Measurements from ENCODE around the gene TRAPPC1. TPM values are rescaled to one million over a fixed set of nuclear protein-coding genes. Genes with fewer than 3 reads are reported as not detected.

The TRAPPC1 gene
- total RNA-seq, 1 experiment from 2014 or later: 87.8 TPM

GRCh38 chr17:7972131-7972785 lies 40.5 kb upstream of the TRAPPC1 start:
- no peaks in the 10 kb centered on the region for H3K4me1 Mint-ChIP-seq (ENCODE audit: low read depth, unreplicated experiment)
- no peak for DNase-seq
- intact Hi-C loops (cut with micrococcal nuclease; ENCODE audit: unreplicated experiment): no loop called here
- H3K27me3 Mint-ChIP-seq (ENCODE audit: unreplicated experiment): peaks cover 21% of the 10 kb centered on the region
- no peak for TF ChIP-seq CTCF (IDR thresholded peaks at IDR 0.05; ENCODE audit: unreplicated experiment)
- H3K9me3 Mint-ChIP-seq (ENCODE audit: low read depth, unreplicated experiment): peaks cover 4% of the 10 kb centered on the region
- H3K27ac Mint-ChIP-seq (ENCODE audit: unreplicated experiment): no peak overlapping the region
- no TSS peak for BruUV-seq (replicated peaks)
- CTCF ChIA-PET: no interaction called here
- no peaks in the 10 kb centered on the region for H3K36me3 Mint-ChIP-seq (ENCODE audit: insufficient read depth, unreplicated experiment)
- no peak overlapping the region for H3K4me3 Mint-ChIP-seq (ENCODE audit: low read depth, unreplicated experiment)

- H3K27me3 Mint-ChIP-seq (ENCODE audit: unreplicated experiment): peaks cover 15% of the 10 kb centered on the region
- peaks cover 4% of the 10 kb centered on the region for H3K9me3 Mint-ChIP-seq (ENCODE audit: low read depth, unreplicated experiment)
- CTCF ChIA-PET: interaction anchor here (0.5 kb wide), 1 partner anchor 25 kb away, joined by 4 read pairs; no protein-coding TSS in a partner anchor
- no peak overlapping the region for H3K4me3 Mint-ChIP-seq (ENCODE audit: low read depth, unreplicated experiment)
- TF ChIP-seq CTCF (IDR thresholded peaks at IDR 0.05; ENCODE audit: unreplicated experiment): no peak
- intact Hi-C loops (cut with micrococcal nuclease; ENCODE audit: unreplicated experiment): no loop called here
- no peak for DNase-seq
- no peaks in the 10 kb centered on the region for H3K36me3 Mint-ChIP-seq (ENCODE audit: insufficient read depth, unreplicated experiment)
- no TSS peak for BruUV-seq (replicated peaks)
- no peak overlapping the region for H3K27ac Mint-ChIP-seq (ENCODE audit: unreplicated experiment)
- H3K4me1 Mint-ChIP-seq (ENCODE audit: low read depth, unreplicated experiment): no peaks in the 10 kb centered on the region
Measured at GRCh38 chr17:7971651-7972050, 39.9 kb upstream of the TRAPPC1 start.

- no peak for TF ChIP-seq CTCF (IDR thresholded peaks at IDR 0.05; ENCODE audit: unreplicated experiment)
- no peaks in the 10 kb centered on the region for H3K36me3 Mint-ChIP-seq (ENCODE audit: insufficient read depth, unreplicated experiment)
- intact Hi-C loops (cut with micrococcal nuclease; ENCODE audit: unreplicated experiment): no loop called here
- H3K27ac Mint-ChIP-seq (ENCODE audit: unreplicated experiment): no peak overlapping the region
- peaks cover 12% of the 10 kb centered on the region for H3K27me3 Mint-ChIP-seq (ENCODE audit: unreplicated experiment)
- DNase-seq: no peak
- H3K4me1 Mint-ChIP-seq (ENCODE audit: low read depth, unreplicated experiment): no peaks in the 10 kb centered on the region
- no TSS peak for BruUV-seq (replicated peaks)
- CTCF ChIA-PET: no interaction called here
- peaks cover 2% of the 10 kb centered on the region for H3K9me3 Mint-ChIP-seq (ENCODE audit: low read depth, unreplicated experiment)
- H3K4me3 Mint-ChIP-seq (ENCODE audit: low read depth, unreplicated experiment): no peak overlapping the region
Measured at GRCh38 chr17:7969433-7969832, 37.7 kb upstream of the TRAPPC1 start.

GRCh38 chr17:7967751-7968150 lies 36.0 kb upstream of the TRAPPC1 start:
- Mint-ChIP-seq H3K27me3 (ENCODE audit: unreplicated experiment) (peaks cover 12% of the 10 kb centered on the region), H3K4me3 (ENCODE audit: low read depth, unreplicated experiment) (no peak overlapping the region), H3K9me3 (ENCODE audit: low read depth, unreplicated experiment) (no peaks in the 10 kb centered on the region), H3K36me3 (ENCODE audit: insufficient read depth, unreplicated experiment) (no peaks in the 10 kb centered on the region), H3K27ac (ENCODE audit: unreplicated experiment) (no peak overlapping the region), H3K4me1 (ENCODE audit: low read depth, unreplicated experiment) (no peaks in the 10 kb centered on the region)
- BruUV-seq (replicated peaks): no TSS peak
- DNase-seq: no peak
- no peak for TF ChIP-seq CTCF (IDR thresholded peaks at IDR 0.05; ENCODE audit: unreplicated experiment)
- CTCF ChIA-PET: no interaction called here
- intact Hi-C loops (cut with micrococcal nuclease; ENCODE audit: unreplicated experiment): no loop called here
